H1 (cell line): ENCODE results near the gene PRPF6. TPM values are rescaled to one million over a fixed set of nuclear protein-coding genes. Genes with fewer than 3 reads are reported as not detected.

Experiments used
- CTCF ChIA-PET: fragments of 300-600 bp; sonication (Branson Sonifier 250); formaldehyde crosslinking; loops from one replicate; lab custom pipeline; 2021; ENCODE audit not compliant: partially characterized antibody; lab: Charles Lee
- POLR2A ChIA-PET: fragments of 300-600 bp; sonication (Branson Sonifier 250); formaldehyde crosslinking; loops from one replicate; lab custom pipeline; 2021; ENCODE audit warnings: inconsistent platforms; ENCODE audit not compliant: partially characterized antibody; lab: Charles Lee
- DNase-seq, 2 experiments: peaks; one replicate each; pipeline versions ENCODE4 v3.0.0 to v3.0.0-alpha.2; 2010 to 2022; ENCODE audit warnings: low spot score in 2 of 2, low read depth in 1 of 2, mixed read lengths in 1 of 2
- FAIRE-seq: peaks from 2 replicates; lab custom pipeline; 2011; peaks lifted over from hg19 to GRCh38; lab: Jason Lieb, UNC
- H2AFZ ChIP-seq: 2 replicates; pipeline ENCODE4 v1.8.1; 2012; ENCODE audit warnings: low read length, inconsistent platforms
- H2AK5ac ChIP-seq: 2 replicates; pipeline ENCODE4 v1.6.1; 2013; ENCODE audit warnings: low read depth, low read length
- H2BK120ac ChIP-seq: replicated peaks from 2 replicates; pipeline ENCODE3; 2013; ENCODE audit warnings: low read depth, low read length, inconsistent platforms
- H2BK12ac ChIP-seq: 2 replicates; pipeline ENCODE4 v1.6.1; 2013; ENCODE audit warnings: low read depth, low read length
- H2BK15ac ChIP-seq: 2 replicates; pipeline ENCODE4 v1.6.1; 2013; ENCODE audit warnings: low read length
- H2BK20ac ChIP-seq: 2 replicates; pipeline ENCODE4 v1.6.1; 2013; ENCODE audit warnings: low read length
- H2BK5ac ChIP-seq: 2 replicates; pipeline ENCODE4 v1.6.1; 2013; ENCODE audit warnings: low read depth, low read length
- H3K14ac ChIP-seq: 2 replicates; pipeline ENCODE4 v1.6.1; 2013; ENCODE audit warnings: inconsistent platforms; ENCODE audit not compliant: insufficient read length
- H3K18ac ChIP-seq: 2 replicates; pipeline ENCODE4 v1.6.1; 2013; ENCODE audit warnings: low read length; ENCODE audit errors: extremely low read depth
- H3K23ac ChIP-seq: 2 replicates; pipeline ENCODE4 v1.6.1; 2013; ENCODE audit warnings: inconsistent platforms; ENCODE audit not compliant: insufficient read length
- H3K23me2 ChIP-seq: 2 replicates; pipeline ENCODE4 v1.6.1; 2013; ENCODE audit warnings: low read depth, low read length
- H3K27ac ChIP-seq: 2 replicates; pipeline ENCODE4 v1.6.1; 2011; ENCODE audit warnings: low read depth, low read length, inconsistent platforms
- H3K27me3 ChIP-seq, 4 experiments: replicated peaks in 1 of 4; 1 replicate in 1 of 4; 2 replicates in 3 of 4; pipeline versions ENCODE4 v1.6.1 to v1.8.1; 2011 to 2013; ENCODE audit warnings: low read length in 3 of 4, mild to moderate bottlenecking in 3 of 4, inconsistent platforms in 2 of 4, mixed read lengths in 2 of 4, moderate library complexity in 1 of 4; ENCODE audit not compliant: control insufficient read depth in 3 of 4, insufficient read depth in 3 of 4; ENCODE audit errors: extremely low read depth in 1 of 4
- H3K36me3 ChIP-seq, 4 experiments: 2 replicates each; pipeline versions ENCODE4 v1.6.1 to v1.8.1; 2011 to 2013; ENCODE audit warnings: mild to moderate bottlenecking in 4 of 4, low read length in 3 of 4, moderate library complexity in 2 of 4, control low read depth in 1 of 4, inconsistent platforms in 1 of 4; ENCODE audit not compliant: insufficient read depth in 4 of 4, control insufficient read depth in 2 of 4
- H3K4ac ChIP-seq: replicated peaks from 2 replicates; pipeline ENCODE3; 2013; ENCODE audit warnings: low read length, low read depth, mixed read lengths, inconsistent platforms; ENCODE audit not compliant: insufficient read length
- H3K4me1 ChIP-seq, 4 experiments: replicated peaks in 1 of 4; 1 replicate in 1 of 4; 2 replicates in 3 of 4; pipeline versions ENCODE4 v1.6.1 to v1.8.1; 2011 to 2013; ENCODE audit warnings: low read length in 3 of 4, inconsistent platforms in 2 of 4, mixed read lengths in 1 of 4; ENCODE audit not compliant: insufficient read depth in 4 of 4, control insufficient read depth in 3 of 4
- H3K4me2 ChIP-seq, 2 experiments: 2 replicates each; pipeline versions ENCODE4 v1.6.1 to v1.8.1; 2011 to 2013; ENCODE audit warnings: low read depth in 2 of 2, low read length in 2 of 2, control low read depth in 1 of 2, inconsistent platforms in 1 of 2, mild to moderate bottlenecking in 1 of 2; ENCODE audit not compliant: insufficient read depth in 1 of 2
- H3K4me3 ChIP-seq, 4 experiments: fragments of 200-600, 300-600 bp in 1 of 4; sonication (generic), shearing (Covaris generic), sonication (Bioruptor Twin) in 1 of 4; 2 replicates each; pipeline versions ENCODE4 v1.5.1 to v1.8.1; 2011 to 2016; ENCODE audit warnings: low read length in 4 of 4, low read depth in 3 of 4, control low read depth in 2 of 4, inconsistent platforms in 2 of 4, mild to moderate bottlenecking in 2 of 4, mixed read lengths in 1 of 4, moderate library complexity in 1 of 4; ENCODE audit not compliant: insufficient read depth in 2 of 4; ENCODE audit errors: extremely low read depth in 1 of 4
- H3K56ac ChIP-seq: replicated peaks from 2 replicates; pipeline ENCODE3; 2013; ENCODE audit warnings: low read depth, mild to moderate bottlenecking, mixed read lengths, low read length, inconsistent platforms; ENCODE audit not compliant: insufficient read length
- H3K79me1 ChIP-seq: 2 replicates; pipeline ENCODE4 v1.6.1; 2013; ENCODE audit warnings: low read depth, low read length, control low read depth
- H3K79me2 ChIP-seq, 2 experiments: 2 replicates each; pipeline versions ENCODE4 v1.6.1 to v1.8.1; 2012 to 2013; ENCODE audit warnings: low read length in 2 of 2, mild to moderate bottlenecking in 2 of 2, inconsistent platforms in 1 of 2; ENCODE audit not compliant: insufficient read depth in 2 of 2, control insufficient read depth in 1 of 2
- H3K9ac ChIP-seq, 4 experiments: replicated peaks in 1 of 4; 1 replicate in 1 of 4; 2 replicates in 3 of 4; pipeline versions ENCODE4 v1.6.1 to v1.8.1; 2011 to 2013; ENCODE audit warnings: low read depth in 3 of 4, low read length in 3 of 4, control low read depth in 2 of 4, mild to moderate bottlenecking in 2 of 4, moderate library complexity in 2 of 4, inconsistent platforms in 1 of 4; ENCODE audit errors: extremely low read depth in 1 of 4
- H3K9me3 ChIP-seq, 2 experiments: 2 replicates each; pipeline versions ENCODE4 v1.6.1 to v1.8.1; 2012 to 2013; ENCODE audit warnings: mild to moderate bottlenecking in 2 of 2, moderate library complexity in 2 of 2, control low read depth in 1 of 2, inconsistent platforms in 1 of 2, low read depth in 1 of 2, low read length in 1 of 2, mixed read lengths in 1 of 2; ENCODE audit not compliant: insufficient read depth in 2 of 2
- H4K20me1 ChIP-seq, 2 experiments: replicated peaks in 1 of 2; 2 replicates each; pipeline versions ENCODE3 to v1.8.1; 2011 to 2013; ENCODE audit warnings: inconsistent platforms in 2 of 2, low read length in 2 of 2, mild to moderate bottlenecking in 1 of 2; ENCODE audit not compliant: insufficient read depth in 2 of 2, control insufficient read depth in 1 of 2
- H4K5ac ChIP-seq: 2 replicates; pipeline ENCODE4 v1.6.1; 2013; ENCODE audit warnings: low read length, low read depth, mixed read lengths, inconsistent platforms; ENCODE audit not compliant: insufficient read length
- H4K8ac ChIP-seq: 2 replicates; pipeline ENCODE4 v1.8.0; 2013; ENCODE audit warnings: mild to moderate bottlenecking, moderate library complexity, low read length, inconsistent platforms; ENCODE audit not compliant: insufficient read depth; ENCODE audit errors: extremely low read depth
- H4K91ac ChIP-seq: replicated peaks from 2 replicates; pipeline ENCODE3; 2013; ENCODE audit warnings: low read length, mixed read lengths, inconsistent platforms; ENCODE audit not compliant: insufficient read length
- ATF3 ChIP-seq: IDR thresholded peaks from 2 replicates; pipeline ENCODE4 v1.6.1; 2011; ENCODE audit warnings: low read depth, mild to moderate bottlenecking, low read length; ENCODE audit not compliant: insufficient read depth
- GABPA ChIP-seq: IDR thresholded peaks from 2 replicates; pipeline ENCODE4 v1.6.1; 2011; ENCODE audit warnings: mild to moderate bottlenecking, low read length, moderate library complexity, borderline replicate concordance; ENCODE audit not compliant: insufficient read depth
- JUND ChIP-seq: IDR thresholded peaks from 2 replicates; pipeline ENCODE4 v1.6.1; 2011; ENCODE audit warnings: mild to moderate bottlenecking, improper control_type of control experiment, low read length
- NANOG ChIP-seq: IDR thresholded peaks from 2 replicates; pipeline ENCODE4 v1.6.1; 2011; ENCODE audit warnings: low read length, low read depth, mild to moderate bottlenecking, inconsistent platforms; ENCODE audit not compliant: insufficient read depth, poor library complexity, severe bottlenecking
- POLR2A ChIP-seq, 2 experiments: IDR thresholded peaks; 1 replicate in 1 of 2; 2 replicates in 1 of 2; pipeline ENCODE4 v1.6.1; 2011; ENCODE audit warnings: low read depth in 2 of 2, low read length in 2 of 2, mild to moderate bottlenecking in 2 of 2; ENCODE audit errors: control extremely low read depth in 1 of 2
- RBBP5 ChIP-seq: IDR thresholded peaks from 2 replicates; pipeline ENCODE4 v1.7.1; 2012; ENCODE audit warnings: low read depth, mild to moderate bottlenecking, inconsistent platforms, low read length, moderate library complexity, borderline replicate concordance
- RNF2 ChIP-seq: fragments of 200-900, 300-1000 bp; sonication (generic); IDR thresholded peaks from 2 replicates; pipeline ENCODE4 v1.7.1; 2016; ENCODE audit warnings: borderline replicate concordance, low read depth, mild to moderate bottlenecking, antibody characterized with exemption, low read length; ENCODE audit not compliant: poor library complexity, severe bottlenecking; ENCODE audit errors: missing control alignments
- SRF ChIP-seq: IDR thresholded peaks from 2 replicates; pipeline ENCODE4 v1.6.1; 2011; ENCODE audit warnings: mild to moderate bottlenecking, low read depth, low read length, moderate library complexity
- TAF1 ChIP-seq: IDR thresholded peaks from 2 replicates; pipeline ENCODE4 v1.6.1; 2011; ENCODE audit warnings: mild to moderate bottlenecking, low read depth, low read length
- WGBS, 2 experiments: shearing (Covaris generic) in 1 of 2; methylation state at CpG; one replicate each; pipeline versions ENCODE4 v1.1.6 to v1.1.7; 2013 to 2015; ENCODE audit warnings: low lambda C conversion rate in 2 of 2, mixed read lengths in 2 of 2, inconsistent platforms in 1 of 2, low coverage in 1 of 2, missing lambda C conversion rate in 1 of 2; ENCODE audit not compliant: insufficient replicate concordance in 2 of 2, insufficient coverage in 1 of 2, insufficient read length in 1 of 2; ENCODE audit errors: extremely low coverage in 1 of 2, missing lambda C conversion rate in 1 of 2; 5-methylcytosine and 5-hydroxymethylcytosine counted together
- polyA plus RNA-seq, 7 experiments: library from polyadenylated mRNA; depleted of rRNA in 3 of 7; stranded (reverse) in 5 of 7; unstranded in 2 of 7; fragments of >200 nt in 5 of 7; fragments of 200-250 nt in 2 of 7; gene quantifications; 1 replicate in 5 of 7; 2 replicates in 1 of 7; 4 replicates in 1 of 7; pipeline versions ENCODE4 v1.2.1 to v1.2.3, GENCODE V29; 2011 to 2013; ENCODE audit warnings: missing spikeins in 2 of 7, mixed read lengths in 2 of 7
- total RNA-seq: library from RNA; stranded (reverse); fragmentation: NEBNext Ultra II Directional; extraction: Animal tissue kit (Norgen Biotek cat#: 25700); gene quantifications from 2 replicates; pipeline ENCODE4 v1.2.1, GENCODE V29; 2021

Gene PRPF6
- total and polyA plus RNA-seq, 2 of the 8 experiments (the other 6 are each of a cell fraction or from before 2014, with no cell fraction given) = 27.9 to 76.9 TPM

GRCh38 chr20:64000906-64001305, 20.0 kb downstream of the PRPF6 start:
- Histone ChIP-seq H3K14ac (no peak overlapping the region), H2BK12ac (no peak overlapping the region), H3K27me3 (no peaks in the 10 kb centered on the region), H3K4ac (no peak overlapping the region), H2BK20ac (no peak overlapping the region), H3K9ac (no peak overlapping the region), H3K56ac (no peak overlapping the region), H4K5ac (no peak overlapping the region)
- no peak for TF ChIP-seq TAF1
- no peak for TF ChIP-seq RNF2
- no peak for TF ChIP-seq SRF
- no peak for TF ChIP-seq ATF3
- TF ChIP-seq POLR2A (IDR thresholded peaks at IDR 0.05; ENCODE audit: control extremely low read depth in 1 of 2, low read depth in 2 of 2, low read length in 2 of 2) = no peak
- TF ChIP-seq GABPA = no peak
- TF ChIP-seq JUND = no peak
- no peak for TF ChIP-seq RBBP5
- TF ChIP-seq NANOG = no peak
- TF ChIP-seq, all 59 proteins: peak for 0
- CTCF ChIA-PET = no interaction called here
- DNase-seq (no peak), FAIRE-seq (no peak)
- Histone ChIP-seq H3K18ac (no peak overlapping the region), H3K4me2 (no peak overlapping the region), H3K79me1 (peaks cover 7% of the 10 kb centered on the region), H2BK5ac (no peak overlapping the region), H3K4me3 (no peak overlapping the region), H4K91ac (no peak overlapping the region), H3K4me1 (0 out of 7 replicates have a peak, but pooled peaks cover 0 to 2% (median 0%) of the 10 kb centered on the region in 4 experiments), H2AFZ (no peak overlapping the region), H3K27ac (no peak overlapping the region), H2AK5ac (no peak overlapping the region), H3K79me2 (no peaks in the 10 kb centered on the region), H3K23me2 (no peaks in the 10 kb centered on the region), H2BK15ac (no peak overlapping the region), H4K8ac (no peak overlapping the region), H3K23ac (no peak overlapping the region), H4K20me1 (peaks cover 7 to 9% of the 10 kb centered on the region in 2 experiments), H3K36me3 (peaks cover 17 to 66% (median 40%) of the 10 kb centered on the region in 4 experiments), H2BK120ac (no peak overlapping the region), H3K9me3 (no peaks in the 10 kb centered on the region)
- WGBS, 2 experiments = 96% methylated on average over 12 of the region's 12 CpGs; no CpG with 5 or more reads in 1 of the 2 experiments
- POLR2A ChIA-PET = interaction anchor here (0.6 to 1.4 kb wide), 3 partner anchors 9 to 114 kb away, joined by 3 to 5 read pairs (median 4); no protein-coding TSS in a partner anchor
